ENCODE results near the gene WDR17.

Gene WDR17

GRCh38 chr4:176187624-176188023 lies 122.0 kb downstream of the WDR17 start:
- H3K27me3 Mint-ChIP-seq: peaks cover 48 to 52% of the 10 kb centered on the region in 2 donors
- ATAC-seq (replicated peaks): no peak
- H3K9me3 Mint-ChIP-seq: no peaks in the 10 kb centered on the region
- no peak overlapping the region for H3K4me3 Mint-ChIP-seq
- no peaks in the 10 kb centered on the region for H3K4me1 Mint-ChIP-seq (ENCODE audit: low read depth in 2 of 2)
- H3K27ac Mint-ChIP-seq: no peak overlapping the region
- no peak for DNase-seq
- no peaks in the 10 kb centered on the region for H3K36me3 Mint-ChIP-seq (ENCODE audit: insufficient read depth)

- H3K27ac Mint-ChIP-seq: no peak overlapping the region
- peaks cover 55 to 57% of the 10 kb centered on the region in 2 donors for H3K27me3 Mint-ChIP-seq
- no peaks in the 10 kb centered on the region for H3K9me3 Mint-ChIP-seq
- ATAC-seq (replicated peaks) (no peak), DNase-seq (no peak)
- H3K36me3 Mint-ChIP-seq (ENCODE audit: insufficient read depth): no peaks in the 10 kb centered on the region
- H3K4me3 Mint-ChIP-seq: no peak overlapping the region
- no peaks in the 10 kb centered on the region for H3K4me1 Mint-ChIP-seq (ENCODE audit: low read depth in 2 of 2)
Observed at GRCh38 chr4:176188654-176189053, 123.0 kb downstream of the WDR17 start.

- peaks cover 5% of the 10 kb centered on the region for H3K36me3 Mint-ChIP-seq (ENCODE audit: insufficient read depth)
- H3K4me1 Mint-ChIP-seq (ENCODE audit: low read depth in 2 of 2): peaks cover 2% of the 10 kb centered on the region in 2 donors
- ATAC-seq (replicated peaks): no peak
- H3K4me3 Mint-ChIP-seq: no peak overlapping the region
- H3K27me3 Mint-ChIP-seq: peaks cover 52 to 55% of the 10 kb centered on the region in 2 donors
- H3K9me3 Mint-ChIP-seq: no peaks in the 10 kb centered on the region
- no peak for DNase-seq
- H3K27ac Mint-ChIP-seq: no peak overlapping the region
Observed at GRCh38 chr4:176189891-176190795, 124.5 kb downstream of the WDR17 start.

- Mint-ChIP-seq H3K4me1 (ENCODE audit: low read depth in 2 of 2) (peaks cover 9 to 10% of the 10 kb centered on the region in 2 donors), H3K36me3 (ENCODE audit: insufficient read depth) (peaks cover 11% of the 10 kb centered on the region), H3K27me3 (peaks cover 36 to 39% of the 10 kb centered on the region in 2 donors), H3K9me3 (no peaks in the 10 kb centered on the region), H3K4me3 (no peak overlapping the region), H3K27ac (no peak overlapping the region)
- no peak for ATAC-seq (replicated peaks)
- DNase-seq: no peak
Observed at GRCh38 chr4:176191974-176192373, 126.3 kb downstream of the WDR17 start.

GRCh38 chr4:176193126-176193525 lies 127.5 kb downstream of the WDR17 start:
- Mint-ChIP-seq H3K27ac (no peak overlapping the region), H3K36me3 (ENCODE audit: insufficient read depth) (peaks cover 11% of the 10 kb centered on the region), H3K27me3 (peaks cover 36 to 39% of the 10 kb centered on the region in 2 donors), H3K4me3 (no peak overlapping the region), H3K9me3 (peaks cover 0 to 2% of the 10 kb centered on the region in 2 donors), H3K4me1 (ENCODE audit: low read depth in 2 of 2) (peaks cover 9 to 10% of the 10 kb centered on the region in 2 donors)
- ATAC-seq (replicated peaks): no peak
- DNase-seq: no peak

- H3K36me3 Mint-ChIP-seq (ENCODE audit: insufficient read depth): peaks cover 11% of the 10 kb centered on the region
- H3K27ac Mint-ChIP-seq: no peak overlapping the region
- H3K4me3 Mint-ChIP-seq: no peak overlapping the region
- peaks cover 9 to 10% of the 10 kb centered on the region in 2 donors for H3K4me1 Mint-ChIP-seq (ENCODE audit: low read depth in 2 of 2)
- DNase-seq (no peak), ATAC-seq (replicated peaks) (no peak)
- H3K27me3 Mint-ChIP-seq: peaks cover 32 to 34% of the 10 kb centered on the region in 2 donors
- H3K9me3 Mint-ChIP-seq: peaks cover 0 to 2% of the 10 kb centered on the region in 2 donors
Observed at GRCh38 chr4:176193938-176194337, 128.3 kb downstream of the WDR17 start.

- peaks cover 0 to 2% of the 10 kb centered on the region in 2 donors for H3K9me3 Mint-ChIP-seq
- peak; percentile 93 to 95 (median 93) for DNase-seq
- ATAC-seq (replicated peaks): peak; percentile 91
- peaks cover 9 to 10% of the 10 kb centered on the region in 2 donors for H3K4me1 Mint-ChIP-seq (ENCODE audit: low read depth in 2 of 2)
- H3K27ac Mint-ChIP-seq: peak within 1 kb of the TSS; percentile 91 to 95
- peaks cover 21% of the 10 kb centered on the region in 2 donors for H3K27me3 Mint-ChIP-seq
- H3K4me3 Mint-ChIP-seq: peak within 1 kb of the TSS; percentile 75 to 83
- H3K36me3 Mint-ChIP-seq (ENCODE audit: insufficient read depth): peaks cover 11% of the 10 kb centered on the region
Observed at GRCh38 chr4:176195184-176195978, 129.7 kb downstream of the WDR17 start, which contains the start of gene SPATA4. Gene SPATA4, minus strand, starts transcription at chr4:176195585. Its CDS starts 23 bp downstream, at chr4:176195562.

GRCh38 chr4:176198316-176198903 lies 132.8 kb downstream of the WDR17 start:
- ATAC-seq (replicated peaks) (no peak), DNase-seq (no peak)
- Mint-ChIP-seq H3K4me1 (ENCODE audit: low read depth in 2 of 2) (peaks cover 9 to 10% of the 10 kb centered on the region in 2 donors), H3K4me3 (no peak overlapping the region), H3K9me3 (peaks cover 0 to 2% of the 10 kb centered on the region in 2 donors), H3K36me3 (ENCODE audit: insufficient read depth) (peaks cover 11% of the 10 kb centered on the region), H3K27ac (no peak overlapping the region), H3K27me3 (peaks cover 13 to 16% of the 10 kb centered on the region in 2 donors)

GRCh38 chr4:176205299-176205698 lies 139.7 kb downstream of the WDR17 start:
- H3K27ac Mint-ChIP-seq: no peak overlapping the region
- H3K9me3 Mint-ChIP-seq: no peaks in the 10 kb centered on the region
- H3K27me3 Mint-ChIP-seq: peaks cover 53 to 62% of the 10 kb centered on the region in 2 donors
- H3K4me1 Mint-ChIP-seq (ENCODE audit: low read depth in 2 of 2): no peaks in the 10 kb centered on the region
- H3K36me3 Mint-ChIP-seq (ENCODE audit: insufficient read depth): no peaks in the 10 kb centered on the region
- no peak overlapping the region for H3K4me3 Mint-ChIP-seq
- ATAC-seq (replicated peaks) (no peak), DNase-seq (no peak)

GRCh38 chr4:176207839-176208238 lies 142.2 kb downstream of the WDR17 start:
- Mint-ChIP-seq H3K36me3 (ENCODE audit: insufficient read depth) (no peaks in the 10 kb centered on the region), H3K4me3 (no peak overlapping the region), H3K27ac (no peak overlapping the region), H3K27me3 (peaks cover 59 to 61% of the 10 kb centered on the region in 2 donors), H3K9me3 (no peaks in the 10 kb centered on the region), H3K4me1 (ENCODE audit: low read depth in 2 of 2) (no peaks in the 10 kb centered on the region)
- ATAC-seq (replicated peaks) (no peak), DNase-seq (no peak)

- H3K27ac Mint-ChIP-seq: no peak overlapping the region
- no peak overlapping the region for H3K4me3 Mint-ChIP-seq
- H3K27me3 Mint-ChIP-seq: peaks cover 44 to 51% of the 10 kb centered on the region in 2 donors
- DNase-seq (no peak), ATAC-seq (replicated peaks) (no peak)
- no peaks in the 10 kb centered on the region for H3K4me1 Mint-ChIP-seq (ENCODE audit: low read depth in 2 of 2)
- no peaks in the 10 kb centered on the region for H3K9me3 Mint-ChIP-seq
- no peaks in the 10 kb centered on the region for H3K36me3 Mint-ChIP-seq (ENCODE audit: insufficient read depth)
Observed at GRCh38 chr4:176209535-176209934, 143.9 kb downstream of the WDR17 start.

- H3K27ac Mint-ChIP-seq: no peak overlapping the region
- peaks cover 38 to 49% of the 10 kb centered on the region in 2 donors for H3K27me3 Mint-ChIP-seq
Observed at GRCh38 chr4:176210101-176210500, 144.5 kb downstream of the WDR17 start.

More at GRCh38 chr4:176210101-176210500, 144.5 kb downstream of the WDR17 start:
- no peak for ATAC-seq (replicated peaks)
- DNase-seq: no peak
- no peaks in the 10 kb centered on the region for H3K9me3 Mint-ChIP-seq
- no peaks in the 10 kb centered on the region for H3K4me1 Mint-ChIP-seq (ENCODE audit: low read depth in 2 of 2)
- H3K4me3 Mint-ChIP-seq: no peak overlapping the region
- H3K36me3 Mint-ChIP-seq (ENCODE audit: insufficient read depth): no peaks in the 10 kb centered on the region
